Activated naive CD8-positive, alpha-beta T cell (primary cell): ENCODE data around the gene ESR2.

ENCODE experiments used
- H3K27ac Mint-ChIP-seq: one replicate; pipeline ENCODE4 v1.8.0; 2021; ENCODE audit warnings: mixed read lengths
- H3K27me3 Mint-ChIP-seq: one replicate; pipeline ENCODE4 v1.8.0; 2021; ENCODE audit warnings: mixed read lengths
- H3K36me3 Mint-ChIP-seq: one replicate; pipeline ENCODE4 v1.8.0; 2021; ENCODE audit warnings: mixed read lengths
- H3K4me1 Mint-ChIP-seq: one replicate; pipeline ENCODE4 v1.8.0; 2021; ENCODE audit warnings: low read depth, mixed read lengths
- H3K4me3 Mint-ChIP-seq: one replicate; pipeline ENCODE4 v1.8.0; 2021; ENCODE audit warnings: mild to moderate bottlenecking, mixed read lengths
- H3K9me3 Mint-ChIP-seq: one replicate; pipeline ENCODE4 v1.8.0; 2021; ENCODE audit warnings: low read depth, mixed read lengths

ESR2 gene

GRCh38 chr14:64244279-64244678 is 49.9 kb downstream of the ESR2 start:
- Mint-ChIP-seq H3K27ac (no peak overlapping the region), H3K36me3 (peaks cover 5% of the 10 kb centered on the region)

DNA sequence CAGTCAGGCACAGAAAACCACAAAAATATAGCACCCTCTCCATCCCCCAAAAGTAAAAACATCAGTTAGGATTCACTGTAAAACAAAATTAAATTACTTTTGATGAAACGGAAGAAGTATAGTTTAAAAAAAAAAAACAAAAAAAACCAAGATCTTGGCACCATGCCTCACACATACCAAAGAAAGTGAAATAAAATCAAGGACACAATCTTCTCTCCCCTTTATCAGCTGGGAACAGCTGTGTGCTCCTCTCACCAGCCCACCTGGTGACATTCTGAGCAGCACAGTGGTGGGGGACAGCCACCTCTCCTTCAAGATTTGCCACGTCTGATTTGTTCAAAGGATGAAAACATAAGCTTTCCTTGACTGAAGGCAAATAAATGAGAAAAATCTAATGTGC is 55.5 kb downstream of the ESR2 start:
- Mint-ChIP-seq H3K9me3 (no peaks in the 10 kb centered on the region), H3K27me3 (peaks cover 7% of the 10 kb centered on the region), H3K27ac (no peak overlapping the region), H3K4me3 (no peak overlapping the region), H3K36me3 (peaks cover 2% of the 10 kb centered on the region), H3K4me1 (peaks cover 6% of the 10 kb centered on the region)

More at GRCh38 chr14:64244279-64244678, 49.9 kb downstream of the ESR2 start:
- Mint-ChIP-seq H3K4me3 (no peak overlapping the region), H3K4me1 (no peaks in the 10 kb centered on the region), H3K27me3 (peaks cover 11% of the 10 kb centered on the region), H3K9me3 (no peaks in the 10 kb centered on the region)

GRCh38 chr14:64238049-64238448 is 56.1 kb downstream of the ESR2 start:
- H3K4me3 Mint-ChIP-seq, result no peak overlapping the region
- no peak overlapping the region for H3K27ac Mint-ChIP-seq
- H3K27me3 Mint-ChIP-seq, result peaks cover 7% of the 10 kb centered on the region
- H3K36me3 Mint-ChIP-seq, result peaks cover 2% of the 10 kb centered on the region
- no peaks in the 10 kb centered on the region for H3K9me3 Mint-ChIP-seq
- peaks cover 6% of the 10 kb centered on the region for H3K4me1 Mint-ChIP-seq

GRCh38 chr14:64235652-64236640 is 58.2 kb downstream of the ESR2 start:
- no peak overlapping the region for H3K4me3 Mint-ChIP-seq
- H3K27ac Mint-ChIP-seq, result no peak overlapping the region
- peaks cover 2% of the 10 kb centered on the region for H3K27me3 Mint-ChIP-seq
- H3K4me1 Mint-ChIP-seq, result peaks cover 14% of the 10 kb centered on the region
- H3K9me3 Mint-ChIP-seq, result no peaks in the 10 kb centered on the region
- H3K36me3 Mint-ChIP-seq, result no peaks in the 10 kb centered on the region

DNA sequence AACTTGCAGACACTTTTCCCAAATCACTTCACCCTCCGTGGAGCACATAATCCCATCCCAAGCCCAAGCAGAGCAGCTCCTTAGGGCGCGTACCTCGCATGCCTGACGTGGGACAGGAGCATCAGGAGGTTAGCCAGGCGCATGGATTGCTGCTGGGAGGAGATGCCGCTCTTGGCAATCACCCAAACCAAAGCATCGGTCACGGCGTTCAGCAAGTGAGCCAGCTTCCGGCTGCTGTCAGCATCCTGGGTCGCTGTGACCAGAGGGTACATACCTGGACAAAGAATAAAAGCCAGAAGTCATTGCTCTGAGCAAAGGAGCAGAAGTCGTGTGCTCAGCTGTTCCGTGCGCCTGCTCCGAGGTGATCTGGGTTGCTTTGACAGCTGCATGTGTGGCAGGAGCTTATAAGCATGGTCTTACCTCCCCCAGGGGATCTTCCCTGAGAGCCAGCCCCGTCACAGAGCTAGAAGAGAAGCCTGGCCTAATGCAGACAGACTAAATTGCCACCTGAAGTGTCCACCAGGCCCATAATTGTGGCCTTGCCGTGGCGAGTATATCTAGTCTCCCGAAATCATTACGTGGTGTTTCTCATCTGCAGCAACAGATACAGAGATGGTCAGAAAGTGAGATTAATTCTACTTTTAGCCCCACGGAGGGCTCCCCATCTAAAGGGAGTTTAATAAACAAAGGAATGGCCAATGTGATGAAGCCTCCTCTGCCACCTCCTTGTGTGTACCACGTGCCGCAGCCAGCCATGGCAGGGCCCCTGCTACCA is 59.1 kb downstream of the ESR2 start:
- Mint-ChIP-seq H3K27me3 (no peaks in the 10 kb centered on the region), H3K27ac (no peak overlapping the region), H3K4me3 (no peak overlapping the region), H3K36me3 (no peaks in the 10 kb centered on the region), H3K9me3 (no peaks in the 10 kb centered on the region), H3K4me1 (peaks cover 14% of the 10 kb centered on the region)

DNA sequence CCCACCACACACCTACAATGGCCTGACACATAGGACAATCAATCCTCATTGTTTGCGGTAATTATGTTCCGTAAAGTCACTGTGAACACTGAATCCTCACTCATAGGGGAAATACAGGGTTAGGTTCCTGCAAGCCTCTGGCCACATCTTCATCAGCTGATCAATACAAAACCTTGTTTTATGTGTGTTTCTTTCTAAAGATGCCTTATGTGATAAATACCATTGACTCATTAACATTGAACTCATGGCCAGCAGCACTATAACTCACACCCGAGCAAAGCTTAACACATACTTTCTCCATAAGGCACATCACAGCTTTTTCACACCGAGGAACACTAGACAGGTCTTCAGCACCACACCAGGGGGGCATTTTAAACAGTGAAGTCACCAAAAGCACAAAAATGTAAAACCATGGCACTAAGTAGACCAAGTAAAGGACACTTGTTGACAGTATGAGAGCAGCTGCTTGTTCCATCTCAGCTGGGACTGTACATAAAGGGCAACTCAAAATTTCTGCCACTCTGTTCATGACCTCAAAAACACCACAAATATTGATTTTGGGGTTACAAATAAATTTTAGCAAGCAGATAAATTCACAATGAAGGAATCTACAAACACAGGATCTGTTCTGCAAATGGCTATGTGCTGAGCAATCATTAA is 60.5 kb downstream of the ESR2 start:
- H3K9me3 Mint-ChIP-seq, result no peaks in the 10 kb centered on the region
- peaks cover 11% of the 10 kb centered on the region for H3K4me1 Mint-ChIP-seq
- H3K27ac Mint-ChIP-seq, result no peak overlapping the region
- H3K4me3 Mint-ChIP-seq, result no peak overlapping the region
- peaks cover 1% of the 10 kb centered on the region for H3K36me3 Mint-ChIP-seq
- H3K27me3 Mint-ChIP-seq, result no peaks in the 10 kb centered on the region

GRCh38 chr14:64232944-64233343 is 61.2 kb downstream of the ESR2 start:
- H3K36me3 Mint-ChIP-seq, result peaks cover 6% of the 10 kb centered on the region
- H3K27ac Mint-ChIP-seq, result peak overlapping the region; percentile 59
- H3K9me3 Mint-ChIP-seq, result no peaks in the 10 kb centered on the region
- H3K27me3 Mint-ChIP-seq, result no peaks in the 10 kb centered on the region
- H3K4me3 Mint-ChIP-seq, result no peak overlapping the region
- H3K4me1 Mint-ChIP-seq, result peaks cover 11% of the 10 kb centered on the region

DNA sequence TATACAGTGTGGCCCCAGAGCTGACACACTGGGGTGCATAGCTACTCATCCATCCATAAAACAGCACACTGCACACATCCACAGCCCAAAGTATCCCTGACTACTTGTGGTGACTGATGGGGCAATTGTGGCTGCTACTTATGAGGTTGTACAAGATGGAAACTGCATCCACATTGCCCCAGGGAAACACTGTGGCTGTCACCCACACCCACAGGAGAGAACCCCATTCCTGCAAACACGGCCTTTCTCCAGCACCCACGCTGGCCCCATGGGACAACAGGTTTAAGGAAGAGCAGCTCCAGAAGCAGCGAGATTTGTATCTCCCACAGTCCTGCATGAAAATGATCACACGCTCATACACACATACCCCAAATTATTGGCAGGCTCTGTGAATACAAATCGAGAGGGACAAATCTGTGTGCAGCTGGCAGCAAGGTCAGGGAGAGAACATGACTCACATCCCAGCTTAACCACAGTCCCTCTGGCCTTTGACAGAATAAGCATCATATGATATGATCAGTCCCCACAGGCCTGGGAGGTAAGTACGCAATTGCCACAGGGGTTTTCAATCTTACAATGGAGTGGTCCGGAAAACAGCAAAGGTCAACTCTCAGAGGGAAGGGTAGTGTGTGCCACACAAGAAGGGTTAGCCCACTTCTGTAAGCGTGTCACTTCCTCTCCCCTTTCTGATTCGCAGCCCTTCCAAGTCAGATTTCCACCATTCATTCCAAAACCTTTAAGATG is 61.9 kb downstream of the ESR2 start:
- H3K27me3 Mint-ChIP-seq, result no peaks in the 10 kb centered on the region
- no peaks in the 10 kb centered on the region for H3K9me3 Mint-ChIP-seq
- H3K27ac Mint-ChIP-seq, result peak overlapping the region; percentile 59
- peaks cover 11% of the 10 kb centered on the region for H3K4me1 Mint-ChIP-seq
- H3K36me3 Mint-ChIP-seq, result peaks cover 6% of the 10 kb centered on the region
- no peak overlapping the region for H3K4me3 Mint-ChIP-seq

- no peak overlapping the region for H3K4me3 Mint-ChIP-seq
- no peaks in the 10 kb centered on the region for H3K9me3 Mint-ChIP-seq
- peaks cover 9% of the 10 kb centered on the region for H3K4me1 Mint-ChIP-seq
- H3K36me3 Mint-ChIP-seq, result peaks cover 9% of the 10 kb centered on the region
- H3K27ac Mint-ChIP-seq, result no peak overlapping the region
- no peaks in the 10 kb centered on the region for H3K27me3 Mint-ChIP-seq
Observed at GRCh38 chr14:64229489-64229888, 64.7 kb downstream of the ESR2 start.

- Mint-ChIP-seq H3K27ac (no peak overlapping the region), H3K27me3 (no peaks in the 10 kb centered on the region), H3K36me3 (peaks cover 9% of the 10 kb centered on the region), H3K4me3 (no peak overlapping the region), H3K9me3 (no peaks in the 10 kb centered on the region), H3K4me1 (peaks cover 9% of the 10 kb centered on the region)
Observed at GRCh38 chr14:64227856-64228255, 66.3 kb downstream of the ESR2 start.

DNA sequence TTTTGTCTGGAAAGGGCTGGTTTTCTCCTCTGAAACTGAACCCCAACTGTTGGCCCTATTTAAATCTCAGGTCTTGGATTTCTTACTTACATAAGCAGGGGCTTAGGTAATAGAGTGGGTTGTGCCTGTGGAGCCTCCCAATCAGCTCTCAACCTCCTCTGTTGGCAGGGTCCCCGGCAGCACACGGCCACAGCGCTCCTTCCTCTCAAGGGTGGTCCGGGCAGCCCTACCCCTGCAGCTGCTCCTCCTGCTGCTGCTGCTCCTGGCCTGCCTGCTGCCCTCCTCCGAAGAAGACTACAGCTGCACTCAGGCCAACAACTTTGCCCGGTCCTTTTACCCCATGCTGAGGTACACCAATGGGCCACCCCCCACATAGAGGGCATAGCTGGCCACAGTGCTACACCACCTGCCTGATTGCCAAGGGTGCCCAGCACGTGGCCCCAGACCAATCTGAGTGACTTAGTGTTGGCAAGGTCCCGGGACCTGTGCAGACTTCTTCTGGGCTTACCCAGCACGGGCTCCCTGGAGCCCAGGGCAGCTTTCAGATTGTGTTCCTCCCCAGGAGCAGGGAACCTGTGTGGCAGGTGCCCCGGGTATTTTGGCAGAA is 68.9 kb downstream of the ESR2 start:
- H3K4me1 Mint-ChIP-seq, result no peaks in the 10 kb centered on the region
- H3K9me3 Mint-ChIP-seq, result no peaks in the 10 kb centered on the region
- H3K4me3 Mint-ChIP-seq, result no peak overlapping the region
- peaks cover 11% of the 10 kb centered on the region for H3K36me3 Mint-ChIP-seq
- H3K27ac Mint-ChIP-seq, result no peak overlapping the region
- H3K27me3 Mint-ChIP-seq, result no peaks in the 10 kb centered on the region

- H3K4me1 Mint-ChIP-seq, result no peaks in the 10 kb centered on the region
- H3K36me3 Mint-ChIP-seq, result peaks cover 15% of the 10 kb centered on the region
- no peak overlapping the region for H3K27ac Mint-ChIP-seq
Observed at GRCh38 chr14:64221391-64222003, 72.7 kb downstream of the ESR2 start.

DNA sequence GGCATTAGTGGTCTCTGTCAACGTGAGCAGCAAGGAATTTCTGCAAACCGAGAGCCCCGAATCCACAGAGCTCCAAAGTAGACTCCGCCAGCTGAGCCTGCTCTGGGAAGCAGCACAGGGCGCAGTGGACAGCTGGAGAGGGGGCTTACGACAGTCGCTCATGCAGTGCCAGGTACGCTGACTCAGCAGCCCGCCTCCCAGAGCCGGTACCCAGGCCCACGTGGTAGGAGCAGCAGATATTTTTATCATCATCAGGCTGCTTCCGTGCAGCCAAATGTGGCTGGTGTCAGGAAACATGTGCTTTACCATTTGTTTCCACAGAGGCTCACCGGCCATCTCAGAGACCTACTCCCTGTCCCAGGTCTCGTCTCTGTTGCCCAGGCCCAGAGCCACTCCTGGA is 73.7 kb downstream of the ESR2 start:
- Mint-ChIP-seq H3K4me1 (no peaks in the 10 kb centered on the region), H3K27me3 (no peaks in the 10 kb centered on the region), H3K9me3 (no peaks in the 10 kb centered on the region), H3K4me3 (no peak overlapping the region), H3K36me3 (peaks cover 21% of the 10 kb centered on the region), H3K27ac (no peak overlapping the region)

More at GRCh38 chr14:64221391-64222003, 72.7 kb downstream of the ESR2 start:
- Mint-ChIP-seq H3K9me3 (no peaks in the 10 kb centered on the region), H3K4me3 (no peak overlapping the region), H3K27me3 (no peaks in the 10 kb centered on the region)

- H3K27me3 Mint-ChIP-seq, result no peaks in the 10 kb centered on the region
- H3K4me1 Mint-ChIP-seq, result no peaks in the 10 kb centered on the region
- H3K36me3 Mint-ChIP-seq, result peaks cover 21% of the 10 kb centered on the region
- H3K9me3 Mint-ChIP-seq, result no peaks in the 10 kb centered on the region
- H3K27ac Mint-ChIP-seq, result no peak overlapping the region
- no peak overlapping the region for H3K4me3 Mint-ChIP-seq
Observed at GRCh38 chr14:64220056-64220455, 74.1 kb downstream of the ESR2 start.
